SK-N-SH (cell line): ENCODE data around the gene TUBGCP2.

Source experiments
- CTCF ChIP-seq: fragments of 200-600 bp; sonication (generic); IDR thresholded peaks from 2 replicates; pipeline ENCODE4 v1.6.1; 2017; ENCODE audit warnings: antibody characterized with exemption, mild to moderate bottlenecking, moderate library complexity
- EZH2phosphoT487 ChIP-seq: fragments of 200-600 bp; sonication (generic); IDR thresholded peaks from 2 replicates; pipeline ENCODE4 v1.6.1; 2017; ENCODE audit warnings: low read depth, mixed run types, mild to moderate bottlenecking, antibody characterized with exemption, moderate library complexity, borderline replicate concordance
- FOXJ3 ChIP-seq: sonication (generic); formaldehyde crosslinking; IDR thresholded peaks from 2 replicates; pipeline ENCODE4 v1.5.1; 2020; ENCODE audit warnings: mild to moderate bottlenecking, missing genetic modification reagents
- MEF2A ChIP-seq: IDR thresholded peaks from 2 replicates; pipeline ENCODE4 v1.4.0; 2012; ENCODE audit warnings: low read depth, borderline replicate concordance
- USF1 ChIP-seq: IDR thresholded peaks from 2 replicates; pipeline ENCODE4 v1.4.0; 2012; ENCODE audit warnings: low read depth, borderline replicate concordance

GRCh38 chr10:133343558-133343957 is 34.9 kb upstream of the TUBGCP2 start:
- no peak for TF ChIP-seq CTCF
- TF ChIP-seq MEF2A, result no peak
- TF ChIP-seq EZH2phosphoT487, result no peak
- no peak for TF ChIP-seq FOXJ3
- no peak for TF ChIP-seq USF1
